ENCODE data around the gene SOHLH1. TPM values are rescaled to one million over a fixed set of nuclear protein-coding genes. Genes with fewer than 3 reads are reported as not detected.

SOHLH1 gene
- total RNA-seq, 1 donor from 2014 or later = not detected

GRCh38 chr9:135666534-135667462 is 32.5 kb downstream of the SOHLH1 start:
- ATAC-seq = no peak
- DNase-seq (ENCODE audit: missing footprints) = no peak
- intact Hi-C loops (cut with DNase I) = no loop called here

GRCh38 chr9:135665795-135666189 is 33.5 kb downstream of the SOHLH1 start:
- no peak for DNase-seq (ENCODE audit: missing footprints)

GRCh38 chr9:135664801-135665794 is 34.2 kb downstream of the SOHLH1 start:
- DNase-seq (ENCODE audit: missing footprints) (no peak), ATAC-seq (no peak)
- intact Hi-C loops (cut with DNase I) = no loop called here

More at GRCh38 chr9:135665795-135666189, 33.5 kb downstream of the SOHLH1 start:
- no peak for ATAC-seq
- intact Hi-C loops (cut with DNase I) = no loop called here

GRCh38 chr9:135664266-135664665 is 35.0 kb downstream of the SOHLH1 start:
- DNase-seq (ENCODE audit: missing footprints) (no peak), ATAC-seq (no peak)
- intact Hi-C loops (cut with DNase I) = no loop called here

GRCh38 chr9:135663857-135664256 is 35.4 kb downstream of the SOHLH1 start:
- ATAC-seq (no peak), DNase-seq (ENCODE audit: missing footprints) (no peak)
- intact Hi-C loops (cut with DNase I) = no loop called here

GRCh38 chr9:135663451-135663770 is 35.9 kb downstream of the SOHLH1 start:
- intact Hi-C loops (cut with DNase I) = no loop called here
- no peak for ATAC-seq
- no peak for DNase-seq (ENCODE audit: missing footprints)

- DNase-seq (ENCODE audit: missing footprints) (no peak), ATAC-seq (no peak)
- intact Hi-C loops (cut with DNase I) = no loop called here
These were observed 36.4 kb downstream of the SOHLH1 start, which contains the start of gene LCN9 for GRCh38 chr9:135662758-135663450. Gene LCN9, plus strand, starts transcription at chr9:135663309. Its CDS starts 13 bp downstream, at chr9:135663322.

- intact Hi-C loops (cut with DNase I) = no loop called here
- DNase-seq (ENCODE audit: missing footprints) (no peak), ATAC-seq (no peak)
These were observed 37.3 kb downstream of the SOHLH1 start for GRCh38 chr9:135661816-135662560.

- DNase-seq (ENCODE audit: missing footprints) = no peak
- intact Hi-C loops (cut with DNase I) = no loop called here
These were observed 38.9 kb downstream of the SOHLH1 start for GRCh38 chr9:135660407-135660806.

GRCh38 chr9:135659252-135659651 is 40.0 kb downstream of the SOHLH1 start:
- ATAC-seq (no peak), DNase-seq (ENCODE audit: missing footprints) (no peak)
- intact Hi-C loops (cut with DNase I) = no loop called here

More at GRCh38 chr9:135660407-135660806, 38.9 kb downstream of the SOHLH1 start:
- ATAC-seq = no peak

GRCh38 chr9:135657416-135657815 is 41.9 kb downstream of the SOHLH1 start:
- intact Hi-C loops (cut with DNase I) = no loop called here

GRCh38 chr9:135655317-135655716 is 44.0 kb downstream of the SOHLH1 start:
- no peak for DNase-seq (ENCODE audit: missing footprints)
- intact Hi-C loops (cut with DNase I) = no loop called here
- ATAC-seq = no peak

More at GRCh38 chr9:135657416-135657815, 41.9 kb downstream of the SOHLH1 start:
- DNase-seq (ENCODE audit: missing footprints) = no peak
- ATAC-seq = no peak

GRCh38 chr9:135650408-135650807 is 48.9 kb downstream of the SOHLH1 start:
- DNase-seq (ENCODE audit: missing footprints) (no peak), ATAC-seq (no peak)
- intact Hi-C loops (cut with DNase I) = no loop called here

- ATAC-seq (no peak), DNase-seq (ENCODE audit: missing footprints) (no peak)
- intact Hi-C loops (cut with DNase I) = no loop called here
These were observed 49.8 kb downstream of the SOHLH1 start for GRCh38 chr9:135649508-135649907.

GRCh38 chr9:135648494-135649410 is 50.5 kb downstream of the SOHLH1 start:
- no peak for ATAC-seq
- intact Hi-C loops (cut with DNase I) = no loop called here
- no peak for DNase-seq (ENCODE audit: missing footprints)

- intact Hi-C loops (cut with DNase I) = no loop called here
These were observed 51.4 kb downstream of the SOHLH1 start for GRCh38 chr9:135647884-135648283.

GRCh38 chr9:135644631-135645218 is 54.6 kb downstream of the SOHLH1 start:
- ATAC-seq = no peak
- intact Hi-C loops (cut with DNase I) = no loop called here

More at GRCh38 chr9:135647884-135648283, 51.4 kb downstream of the SOHLH1 start:
- ATAC-seq = no peak
- DNase-seq (ENCODE audit: missing footprints) = no peak

More at GRCh38 chr9:135644631-135645218, 54.6 kb downstream of the SOHLH1 start:
- no peak for DNase-seq (ENCODE audit: missing footprints)
